IPS-18c (cell line): ENCODE results near the gene SAFB.

ENCODE experiments used
- H3K4me3 ChIP-seq: 2 replicates; pipeline ENCODE4 v1.7.0; 2013; ENCODE audit warnings: low read depth, mild to moderate bottlenecking, low read length, moderate library complexity; ENCODE audit not compliant: insufficient read depth
- H3K9me3 ChIP-seq: one replicate; pipeline ENCODE4 v1.6.1; 2013; ENCODE audit warnings: mild to moderate bottlenecking, low read length, moderate library complexity; ENCODE audit not compliant: control insufficient read depth, insufficient read depth

Gene SAFB

DNA sequence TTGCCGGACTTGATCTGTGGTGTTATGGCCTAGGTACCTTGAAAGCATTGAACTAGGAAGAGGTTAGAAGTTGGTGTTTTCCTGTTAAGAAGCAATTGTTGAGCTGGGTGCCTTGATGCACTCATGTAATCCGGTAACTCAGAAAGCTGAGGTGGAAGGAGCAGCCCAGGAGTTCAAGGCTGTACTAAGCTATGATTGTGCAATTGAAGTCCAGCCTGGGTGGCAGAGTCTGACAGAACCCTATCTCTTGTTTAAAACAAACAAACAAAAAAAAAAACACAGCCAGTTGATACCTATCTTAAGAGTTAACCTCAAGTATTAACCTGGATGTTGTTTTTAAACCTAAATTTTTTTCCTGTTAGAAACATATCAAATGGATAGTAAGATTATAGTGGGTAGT, 19.3 kb downstream of the SAFB start:
- Histone ChIP-seq H3K4me3 (no peak overlapping the region), H3K9me3 (no peaks in the 10 kb centered on the region)

DNA sequence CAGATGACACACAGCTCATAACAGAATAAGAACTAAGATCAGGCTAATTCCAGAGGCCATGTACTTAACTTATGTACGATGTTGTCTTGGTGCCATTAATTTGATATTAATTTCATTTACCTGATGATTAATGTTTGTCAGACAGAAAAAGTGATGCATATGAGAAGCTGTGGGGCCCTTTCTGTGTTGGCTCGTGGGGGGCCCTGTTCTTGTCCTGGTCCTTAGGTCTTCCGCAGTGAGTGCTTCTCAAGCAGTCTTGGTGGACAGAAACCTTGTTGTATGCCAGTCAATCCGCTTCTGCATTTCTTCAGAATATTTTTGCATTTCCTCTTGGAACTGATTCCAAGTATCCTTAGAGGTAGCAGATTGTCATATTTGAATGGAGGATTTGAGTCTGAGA, 20.2 kb downstream of the SAFB start:
- Histone ChIP-seq H3K4me3 (no peak overlapping the region), H3K9me3 (no peaks in the 10 kb centered on the region)

DNA sequence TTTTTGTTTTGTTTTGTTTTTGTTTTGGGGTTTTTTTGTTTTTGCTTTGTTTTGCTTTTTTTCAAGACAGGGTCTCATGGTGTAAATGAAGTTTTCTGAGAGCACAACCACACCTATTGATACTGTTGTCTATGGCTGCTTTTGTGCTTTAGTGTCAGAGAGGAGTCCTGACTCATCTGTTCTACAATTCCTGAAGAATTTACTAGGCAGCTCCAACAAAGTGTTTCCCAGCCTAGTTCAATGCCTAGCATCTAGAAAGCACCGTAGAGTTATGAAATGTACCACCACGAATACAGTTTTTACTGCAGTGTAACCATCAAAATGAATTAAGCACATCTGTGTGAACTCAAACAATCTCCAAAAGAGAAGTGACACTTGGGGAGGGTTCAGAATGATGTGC, 21.2 kb downstream of the SAFB start:
- Histone ChIP-seq H3K9me3 (no peaks in the 10 kb centered on the region), H3K4me3 (no peak overlapping the region)

DNA sequence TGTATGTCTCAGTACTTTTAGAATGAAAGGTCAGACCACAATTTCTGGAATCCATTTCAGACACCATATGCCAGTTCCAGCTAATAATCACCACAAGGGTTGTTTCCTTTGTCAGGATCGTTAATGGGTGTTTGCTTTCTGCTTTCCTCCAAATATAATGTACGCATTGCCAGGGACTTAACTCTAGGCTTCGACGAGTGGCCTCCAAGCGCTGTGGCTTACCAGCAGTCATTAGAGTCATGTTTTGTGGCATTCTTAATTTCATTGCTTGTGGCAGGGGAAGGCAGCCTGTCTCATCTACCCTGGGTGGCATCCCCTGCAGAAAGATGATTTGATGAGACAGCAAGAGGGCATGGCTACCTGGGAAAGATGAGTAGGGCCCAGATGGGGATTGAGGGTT, 22.5 kb downstream of the SAFB start:
- Histone ChIP-seq H3K9me3 (no peaks in the 10 kb centered on the region), H3K4me3 (no peak overlapping the region)

DNA sequence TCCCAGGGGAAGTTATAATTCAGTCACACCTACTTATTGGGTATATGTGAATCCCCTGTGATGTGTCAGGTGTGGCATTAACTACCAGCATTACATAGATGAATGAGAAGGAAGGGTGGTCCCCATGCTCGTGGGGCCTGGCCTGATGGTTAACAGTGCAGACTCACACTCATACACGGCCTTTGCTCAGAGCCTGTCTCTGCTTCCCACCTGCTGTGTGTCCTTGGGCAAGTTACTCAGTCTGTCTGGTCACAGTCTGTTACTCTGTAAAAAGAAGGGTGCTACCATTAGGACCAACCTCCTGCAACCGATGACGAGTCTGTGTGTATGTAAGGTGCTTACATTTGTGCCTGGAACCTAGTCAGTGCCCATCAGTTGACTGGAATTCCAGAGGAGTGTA, 23.8 kb downstream of the SAFB start:
- no peaks in the 10 kb centered on the region for H3K9me3 ChIP-seq
- no peak overlapping the region for H3K4me3 ChIP-seq

DNA sequence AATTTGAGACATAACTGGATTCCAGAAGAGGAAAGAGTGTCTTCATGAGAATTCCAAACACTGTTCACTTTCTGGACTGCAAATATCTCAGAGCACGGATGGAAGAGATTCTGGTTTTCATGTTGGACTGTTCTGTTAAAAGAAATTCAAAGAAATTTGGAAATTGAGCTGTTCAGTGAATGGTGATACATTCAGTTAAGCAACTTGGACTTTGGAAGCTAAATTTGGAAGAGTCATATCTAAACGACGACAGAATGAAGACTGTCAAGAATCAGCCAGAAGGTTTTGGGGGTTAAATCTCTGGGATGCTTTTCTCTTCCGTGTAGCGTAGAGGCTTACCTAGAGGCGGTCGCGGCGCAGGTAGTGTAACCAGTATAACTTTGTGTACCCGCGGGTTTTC, 25.6 kb downstream of the SAFB start:
- H3K4me3 ChIP-seq, result no peak overlapping the region
- no peaks in the 10 kb centered on the region for H3K9me3 ChIP-seq

DNA sequence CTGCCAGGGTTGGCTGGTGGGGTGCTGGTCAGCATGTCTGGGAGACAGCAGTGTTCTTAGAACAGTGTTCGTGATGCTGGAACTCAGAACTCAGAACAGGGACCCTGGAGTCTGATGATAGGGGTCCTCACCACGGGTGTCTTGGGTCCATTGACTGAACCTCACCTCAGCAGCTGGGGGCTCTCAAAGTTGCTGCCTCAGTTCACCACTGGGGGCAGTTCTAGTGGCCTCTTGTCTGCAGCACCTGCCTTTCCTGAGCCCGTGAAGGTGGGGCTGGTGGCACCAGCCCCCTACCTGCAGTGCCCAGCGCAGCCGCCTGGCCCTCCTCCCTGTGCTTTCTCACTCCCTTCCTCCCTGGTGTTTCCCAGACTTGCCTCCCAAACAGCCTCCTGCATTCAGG, 28.5 kb downstream of the SAFB start:
- no peak overlapping the region for H3K4me3 ChIP-seq
- H3K9me3 ChIP-seq, result no peaks in the 10 kb centered on the region

DNA sequence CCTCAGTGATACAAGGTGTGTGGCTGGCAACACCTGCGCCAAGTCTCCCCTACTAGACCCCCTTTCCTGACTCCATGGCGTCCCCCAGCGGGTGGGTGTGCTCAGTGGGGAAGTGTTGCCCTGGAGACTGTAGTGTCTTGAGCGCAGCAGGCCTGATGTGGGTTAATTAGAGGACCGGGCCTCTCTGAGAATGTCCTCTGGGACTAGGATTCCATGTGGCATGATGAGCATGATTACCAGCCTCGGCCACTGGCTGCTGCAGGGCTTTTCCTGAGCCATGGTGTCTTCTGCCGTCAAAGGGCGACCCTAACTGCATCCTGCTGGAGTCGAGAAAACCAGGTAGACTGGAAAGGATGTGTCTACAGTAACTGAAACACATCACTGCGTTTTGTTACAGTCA, 29.4 kb downstream of the SAFB start:
- Histone ChIP-seq H3K9me3 (no peaks in the 10 kb centered on the region), H3K4me3 (no peak overlapping the region)

DNA sequence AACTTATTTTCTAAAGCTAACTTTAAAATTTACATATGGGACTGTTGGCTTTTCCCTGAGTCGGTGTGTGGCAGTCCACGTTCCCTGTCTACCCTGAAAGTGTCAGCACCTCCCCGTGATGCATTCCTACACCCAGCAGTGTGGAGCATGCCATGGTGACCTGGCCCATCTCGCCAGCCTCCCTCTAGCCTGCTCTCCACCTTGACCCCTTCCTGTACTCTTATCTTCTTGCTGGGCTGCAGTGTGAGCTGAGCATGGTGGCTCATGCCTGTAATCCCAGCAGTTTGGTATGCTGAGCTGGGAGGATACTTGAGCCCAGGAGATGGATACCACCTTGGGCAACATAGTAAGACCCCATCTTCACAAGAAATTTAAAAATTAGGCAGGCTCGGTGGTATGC, 32.0 kb downstream of the SAFB start:
- Histone ChIP-seq H3K4me3 (no peak overlapping the region), H3K9me3 (no peaks in the 10 kb centered on the region)

DNA sequence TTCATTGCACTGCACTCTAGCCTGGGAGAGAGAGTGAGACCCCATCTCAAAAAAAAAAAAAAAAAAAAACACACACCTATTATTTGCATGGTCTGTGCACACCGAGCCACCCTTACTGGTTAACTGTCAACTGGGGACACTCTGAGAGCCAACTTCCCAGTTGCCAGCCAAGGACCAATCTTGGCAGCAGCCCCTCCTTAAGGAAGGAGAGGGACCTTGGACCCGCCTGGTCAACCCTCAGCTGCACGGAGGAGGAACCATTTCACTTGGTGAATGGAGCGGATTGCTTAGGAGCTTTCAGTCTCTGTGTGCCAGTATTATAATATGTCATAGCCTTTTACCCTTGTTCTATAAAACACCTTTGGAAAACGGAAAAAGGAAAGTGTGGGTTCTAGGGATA, 32.5 kb downstream of the SAFB start:
- Histone ChIP-seq H3K9me3 (no peaks in the 10 kb centered on the region), H3K4me3 (no peak overlapping the region)

DNA sequence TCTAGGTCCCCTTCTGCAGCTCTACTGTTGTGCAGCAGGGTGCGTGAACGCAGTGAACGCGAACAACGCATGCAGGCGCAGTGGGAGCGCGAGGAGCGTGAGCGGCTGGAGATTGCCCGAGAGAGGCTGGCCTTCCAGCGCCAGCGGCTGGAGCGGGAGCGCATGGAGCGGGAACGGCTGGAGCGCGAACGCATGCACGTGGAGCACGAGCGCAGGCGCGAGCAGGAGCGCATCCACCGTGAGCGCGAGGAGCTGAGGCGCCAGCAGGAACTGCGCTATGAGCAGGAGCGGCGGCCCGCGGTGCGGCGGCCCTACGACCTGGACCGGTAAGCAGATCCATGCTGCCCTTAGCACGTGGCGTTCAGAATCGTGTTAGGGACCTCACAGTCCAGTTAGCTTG, 38.6 kb downstream of the SAFB start:
- Histone ChIP-seq H3K4me3 (no peak overlapping the region), H3K9me3 (no peaks in the 10 kb centered on the region)

DNA sequence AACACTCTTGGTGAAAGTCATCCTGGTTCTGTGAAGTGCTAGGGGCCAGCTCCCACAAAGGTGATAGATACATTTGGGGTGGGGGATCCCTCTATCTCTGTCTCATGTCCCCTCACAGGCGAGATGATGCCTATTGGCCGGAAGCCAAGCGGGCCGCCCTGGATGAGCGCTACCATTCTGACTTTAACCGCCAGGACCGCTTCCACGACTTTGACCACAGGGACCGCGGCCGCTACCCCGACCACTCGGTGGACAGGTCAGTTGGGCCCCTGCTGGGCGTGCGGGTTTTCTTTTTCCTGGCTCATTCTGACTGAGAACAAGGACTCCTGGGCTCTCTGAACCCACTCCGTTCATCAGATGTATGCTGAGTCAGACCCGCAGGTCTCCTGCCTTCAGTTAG, 41.0 kb downstream of the SAFB start:
- no peaks in the 10 kb centered on the region for H3K9me3 ChIP-seq

DNA sequence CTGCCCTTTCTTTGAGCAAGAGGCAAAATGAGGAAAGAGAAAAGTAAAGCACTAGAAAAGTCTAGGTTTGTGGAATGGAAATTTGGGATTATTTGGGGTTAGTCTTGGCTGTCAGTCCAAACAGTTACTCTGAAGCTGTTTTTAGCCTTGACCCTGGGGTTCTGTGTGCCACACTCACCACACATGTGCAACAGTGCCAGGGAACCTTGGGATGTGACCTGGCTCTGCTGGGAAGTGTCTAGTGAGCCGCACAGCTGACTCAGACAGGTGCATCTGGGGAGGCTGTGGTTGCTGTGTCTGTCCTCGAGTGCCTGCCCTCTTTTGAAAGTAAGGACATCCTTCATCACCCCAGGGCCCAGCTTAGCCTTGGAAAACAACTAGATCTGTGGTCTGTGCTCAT, 41.6 kb downstream of the SAFB start:
- H3K9me3 ChIP-seq, result no peaks in the 10 kb centered on the region

More for the DNA sequence above, 41.0 kb downstream of the SAFB start:
- H3K4me3 ChIP-seq, result no peak overlapping the region

DNA sequence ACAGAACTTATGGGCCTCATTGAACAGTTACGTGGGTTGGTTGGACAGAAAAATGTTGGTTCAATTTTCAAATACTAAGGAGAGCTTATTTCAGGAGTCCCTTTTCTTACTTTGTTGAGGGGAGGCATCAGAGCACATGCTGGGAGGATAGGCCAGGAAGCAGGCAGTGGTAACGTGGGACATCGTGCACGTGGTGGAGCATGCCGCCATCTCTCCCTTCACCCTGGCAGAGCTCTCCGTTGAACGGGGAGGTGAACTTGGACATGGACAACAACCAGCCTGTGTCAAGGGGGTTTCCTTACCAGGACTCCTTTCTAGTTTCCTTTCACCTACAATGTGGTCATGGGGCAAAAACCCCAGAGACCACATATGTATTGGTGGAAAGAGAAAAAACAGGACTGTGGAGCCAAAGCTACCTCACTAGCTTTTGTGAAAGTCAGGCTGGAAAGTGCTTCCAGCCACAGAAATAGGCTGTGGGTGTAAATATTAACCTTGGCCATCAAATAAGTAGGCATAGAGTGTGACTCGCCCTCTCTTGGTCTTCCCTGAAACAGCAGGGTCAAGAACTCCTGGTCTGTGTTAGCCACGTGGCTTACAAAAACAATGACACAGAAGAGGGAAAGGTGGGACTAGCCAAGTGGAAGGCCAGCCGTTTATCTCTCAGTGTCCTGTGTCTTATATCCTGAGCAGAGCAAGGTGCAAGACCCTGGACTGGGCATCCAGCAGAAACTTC, 43.1 kb downstream of the SAFB start:
- Histone ChIP-seq H3K9me3 (no peaks in the 10 kb centered on the region), H3K4me3 (no peak overlapping the region)

More for the DNA sequence above, 41.6 kb downstream of the SAFB start:
- H3K4me3 ChIP-seq, result no peak overlapping the region

DNA sequence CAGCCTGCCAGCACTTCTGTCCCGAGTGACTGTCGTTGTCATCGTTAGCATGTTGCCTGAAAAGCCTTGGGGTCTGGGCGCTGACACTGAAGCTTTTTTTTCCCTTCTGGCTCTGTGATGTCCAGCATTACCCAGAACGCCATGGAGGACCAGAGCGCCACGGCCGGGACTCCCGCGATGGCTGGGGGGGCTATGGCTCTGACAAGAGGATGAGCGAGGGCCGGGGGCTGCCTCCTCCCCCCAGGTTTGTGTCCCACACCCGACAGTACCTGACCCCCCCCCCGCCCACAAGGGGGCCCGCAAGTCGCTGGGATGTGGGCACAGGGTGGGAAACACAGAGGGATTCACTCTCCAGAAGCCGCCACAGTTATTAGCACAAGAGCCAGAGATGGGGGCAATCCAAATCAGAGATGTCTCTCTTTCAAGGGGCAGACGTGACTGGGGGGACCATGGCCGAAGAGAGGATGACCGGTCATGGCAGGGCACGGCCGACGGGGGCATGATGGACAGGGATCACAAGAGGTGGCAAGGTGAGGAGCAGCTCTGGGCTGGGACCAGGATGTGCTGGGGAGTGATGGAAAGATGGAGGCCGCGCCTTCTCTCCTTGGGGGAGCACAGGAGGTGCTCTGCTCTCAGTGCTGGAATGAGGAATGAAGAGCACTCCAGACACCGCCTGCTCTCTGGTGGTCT, 44.2 kb downstream of the SAFB start:
- Histone ChIP-seq H3K4me3 (peak overlapping the region; percentile 20; the same call in 1 of the 2 replicates), H3K9me3 (no peaks in the 10 kb centered on the region)

DNA sequence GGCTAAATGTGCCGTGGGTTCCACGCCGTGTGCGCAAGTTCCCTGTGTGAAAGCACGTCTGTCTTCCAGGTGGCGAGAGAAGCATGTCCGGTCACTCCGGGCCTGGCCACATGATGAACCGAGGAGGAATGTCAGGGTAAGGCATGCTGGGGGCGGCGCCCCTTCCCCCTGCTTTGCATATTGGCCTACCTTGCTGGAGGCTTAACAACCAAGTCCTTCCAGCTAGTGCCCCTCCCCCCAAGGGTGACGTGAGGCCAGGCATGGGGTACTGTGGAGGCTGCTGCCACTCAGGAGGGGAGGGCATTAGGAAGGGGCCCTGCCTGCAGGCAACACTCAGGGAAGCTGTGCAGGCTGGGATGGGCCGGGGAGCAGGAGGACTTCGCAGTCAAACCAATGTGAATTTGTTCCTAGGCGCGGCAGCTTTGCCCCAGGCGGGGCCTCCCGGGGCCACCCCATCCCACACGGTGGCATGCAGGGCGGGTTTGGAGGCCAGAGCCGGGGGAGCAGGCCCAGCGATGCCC, 44.9 kb downstream of the SAFB start:
- no peaks in the 10 kb centered on the region for H3K9me3 ChIP-seq
- peak overlapping the region; percentile 20; the same call in 1 of the 2 replicates for H3K4me3 ChIP-seq

DNA sequence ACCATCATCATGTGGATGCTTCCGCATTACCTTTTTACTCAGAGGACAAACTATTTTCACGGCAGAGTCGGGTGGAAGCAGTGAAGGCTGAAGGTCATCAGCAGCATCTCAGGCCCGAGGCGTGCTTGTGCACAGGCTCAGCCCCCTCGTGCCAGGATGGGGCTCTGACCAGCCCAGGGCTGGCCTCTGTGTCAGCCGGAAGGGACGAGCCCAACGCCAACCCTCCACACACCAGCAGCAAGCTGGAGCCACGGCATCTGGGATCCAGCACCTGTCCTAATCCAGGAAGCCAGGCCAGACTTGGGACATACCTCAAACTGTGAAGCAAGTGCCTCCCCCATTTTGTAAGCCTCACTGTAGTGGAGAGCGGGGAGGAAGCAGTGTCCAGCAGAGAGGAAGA, 46.3 kb downstream of the SAFB start:
- H3K4me3 ChIP-seq, result no peak overlapping the region
- H3K9me3 ChIP-seq, result no peaks in the 10 kb centered on the region

DNA sequence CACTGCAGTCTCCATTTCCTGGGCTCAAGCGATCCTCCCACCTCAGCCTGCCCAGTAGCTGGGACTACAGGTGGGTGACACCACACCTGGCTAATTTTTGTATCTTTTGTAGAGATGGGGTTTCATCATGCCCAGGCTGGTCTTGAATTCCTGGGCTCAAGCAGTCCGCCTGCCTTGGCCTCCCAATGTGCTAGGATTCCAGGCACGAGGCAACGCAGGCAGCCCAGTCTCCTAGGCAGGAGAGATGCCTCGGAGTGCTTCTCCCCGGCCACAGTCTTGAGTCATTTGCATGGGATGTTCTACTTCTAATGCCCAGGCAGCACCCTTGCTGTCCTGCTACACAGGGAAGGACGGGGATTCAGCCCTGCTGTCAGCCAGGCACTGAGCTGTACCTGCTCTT, 48.7 kb downstream of the SAFB start:
- no peaks in the 10 kb centered on the region for H3K9me3 ChIP-seq

More for the DNA sequence above, 48.7 kb downstream of the SAFB start:
- H3K4me3 ChIP-seq, result no peak overlapping the region
